Urothelium cell line (cell line): ENCODE measurements around the gene RUFY1.
"Not testable (repeated sequence)": the region's sequence is repeated elsewhere in the genome, so short reads cannot be mapped to it uniquely, and the experiment has no call there.

ENCODE experiments used
- DNase-seq: peaks from one replicate; pipeline ENCODE4 v3.0.0; 2011; ENCODE audit warnings: low spot score, mixed read lengths
- FAIRE-seq: peaks from 2 replicates; lab custom pipeline; 2011; peaks lifted over from hg19 to GRCh38; lab: Jason Lieb, UNC

RUFY1 gene

DNA sequence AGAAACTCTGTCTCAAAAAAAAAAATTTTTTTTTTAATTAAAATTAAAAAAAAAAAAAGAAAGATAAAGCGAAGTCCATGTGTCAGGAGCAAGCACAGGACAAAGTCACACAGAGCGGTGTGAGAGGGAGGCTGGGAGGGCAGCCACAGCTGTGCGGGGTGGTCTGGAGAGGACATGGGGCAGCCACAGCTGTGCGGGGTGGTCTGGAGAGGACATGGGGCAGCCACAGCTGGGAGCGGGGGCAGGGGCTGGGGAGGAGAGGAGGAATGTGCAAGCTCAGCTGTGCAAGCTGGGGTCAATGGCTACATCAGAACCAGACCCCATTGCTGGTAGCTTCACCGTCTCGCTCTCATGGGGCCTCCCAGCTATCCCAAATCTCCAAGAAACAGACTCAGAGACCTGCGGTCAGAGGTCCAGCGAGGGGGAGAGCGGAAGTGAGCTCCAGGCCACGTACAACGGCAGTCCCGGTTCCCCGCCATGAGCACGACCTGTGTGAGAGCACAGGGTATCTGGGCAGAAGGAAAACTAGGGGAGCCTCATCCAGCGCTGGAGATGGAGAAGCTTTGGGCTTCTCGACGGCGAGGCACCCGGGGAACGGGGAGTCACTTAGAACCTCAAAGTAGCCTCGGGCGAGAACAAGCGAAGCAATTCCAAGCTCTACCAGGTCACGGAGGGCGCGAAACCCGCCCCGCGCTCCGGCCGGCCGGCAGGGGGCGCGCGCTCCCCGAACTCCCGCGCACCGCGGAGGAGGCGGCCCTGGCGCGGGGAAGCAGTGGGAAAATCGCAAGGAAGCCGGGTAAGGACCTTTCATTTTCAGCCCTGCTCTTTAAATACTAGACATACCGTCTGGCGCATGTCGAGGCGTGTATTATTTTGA is 107.2 kb downstream of the RUFY1 start:
- not testable (repeated sequence) for DNase-seq
- peak; percentile 94 for FAIRE-seq

GRCh38 chr5:179658179-179658856 is 108.0 kb downstream of the RUFY1 start:
- DNase-seq = peak; percentile 14
- not testable (repeated sequence) for FAIRE-seq
